Stimulated activated CD4-positive, alpha-beta T cell treated with anti-CD3 and anti-CD28 coated beads, Interleukin-4, amount 100 ng/mL, for 4 hours (primary cell): ENCODE measurements around the gene TF.
"Not testable (repeated sequence)": the region's sequence is repeated elsewhere in the genome, so short reads cannot be mapped to it uniquely, and the experiment has no call there.

Experiments
- DNase-seq, 2 experiments: peaks; one replicate each; pipeline ENCODE4 v3.0.0-alpha.2; 2020

TF gene

DNA sequence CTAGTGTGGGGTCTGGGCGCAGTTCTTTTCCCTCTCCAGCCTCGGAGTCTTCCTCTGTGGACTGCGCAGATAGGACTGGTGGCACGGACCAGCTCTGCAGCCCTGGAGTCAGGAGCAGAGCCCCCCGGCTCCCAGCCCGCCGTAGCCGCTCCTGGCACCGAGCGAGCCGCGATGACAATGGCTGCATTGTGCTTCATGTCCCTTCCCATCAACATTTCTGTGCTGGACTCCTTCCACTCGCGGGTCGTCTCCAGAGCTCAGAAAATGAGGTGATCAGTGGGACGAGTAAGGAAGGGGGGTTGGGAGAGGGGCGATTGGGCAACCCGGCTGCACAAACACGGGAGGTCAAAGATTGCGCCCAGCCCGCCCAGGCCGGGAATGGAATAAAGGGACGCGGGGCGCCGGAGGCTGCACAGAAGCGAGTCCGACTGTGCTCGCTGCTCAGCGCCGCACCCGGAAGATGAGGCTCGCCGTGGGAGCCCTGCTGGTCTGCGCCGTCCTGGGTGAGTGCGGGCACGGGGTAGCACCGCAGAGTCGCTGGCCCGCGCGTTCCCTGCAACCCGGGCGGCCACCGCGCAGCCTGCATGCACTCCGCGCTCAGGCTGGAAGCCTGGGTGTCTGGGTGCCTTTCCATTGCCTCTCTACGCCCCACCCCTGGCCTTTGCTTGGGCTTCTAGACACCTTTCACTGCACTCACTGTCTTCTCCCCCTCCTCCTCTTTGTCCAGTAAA is at the start of gene TF:
TSS of gene TF (plus strand) at position 413 of the 731 bp plus-strand sequence. CDS start at position 461, 48 bp downstream.
- DNase-seq: no peak

DNA sequence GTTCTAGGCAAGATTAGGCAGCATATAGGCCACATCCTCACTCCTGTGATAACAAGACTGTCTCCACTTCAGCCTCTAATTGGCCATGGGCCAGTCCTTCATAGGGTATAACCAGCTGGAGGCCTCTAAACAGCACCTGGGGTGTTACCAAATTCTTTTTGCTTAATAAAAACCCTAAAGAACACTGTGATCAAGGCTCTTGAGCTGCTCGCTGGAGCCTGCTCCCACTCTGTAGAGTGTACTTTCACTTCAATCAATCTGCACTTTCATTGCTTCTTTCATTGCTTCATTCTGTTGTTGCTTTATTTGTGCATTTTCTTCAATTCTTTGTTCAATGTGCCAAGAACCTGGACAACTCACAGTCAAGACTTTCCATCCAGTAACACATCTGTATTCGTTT is 48.2 kb upstream of the TF start:
- no peak for DNase-seq

DNA sequence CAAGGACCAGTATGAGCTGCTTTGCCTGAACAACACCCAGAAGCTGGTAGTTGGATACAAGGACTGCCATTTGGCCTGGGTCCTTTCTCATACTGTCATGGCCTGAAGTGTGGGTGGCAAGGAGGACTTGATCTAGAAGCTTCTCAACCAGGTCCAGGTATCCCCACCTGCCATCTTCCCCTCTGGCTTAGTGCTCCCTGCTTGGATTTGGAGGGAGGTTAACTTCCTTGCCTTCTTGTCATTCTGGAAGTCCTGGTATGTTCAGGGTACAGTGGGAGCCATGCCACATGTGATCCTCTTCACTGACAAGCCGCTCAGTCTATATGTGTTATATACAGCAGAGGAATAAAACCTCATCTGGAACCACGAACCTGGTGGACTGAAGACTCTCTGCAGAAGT is 46.7 kb upstream of the TF start:
- no peak for DNase-seq

DNA sequence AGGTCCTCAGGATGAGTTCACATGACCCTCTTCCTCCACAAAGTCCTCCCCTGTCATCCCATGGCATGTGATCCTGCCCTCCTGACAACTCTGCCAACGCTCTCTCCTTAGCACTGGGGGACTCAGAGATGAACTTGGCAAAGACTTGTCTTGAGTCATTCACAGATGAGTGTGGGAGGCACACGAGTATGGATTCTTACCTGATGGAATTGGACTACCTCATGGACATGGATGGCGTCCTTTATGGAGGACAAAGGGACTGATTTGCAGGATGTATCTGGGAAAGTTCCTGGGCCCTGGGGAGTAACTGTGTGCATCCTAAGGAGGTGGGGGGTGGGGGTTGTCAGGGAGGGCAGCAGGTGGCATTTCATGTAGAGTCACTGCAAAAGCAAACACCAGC is 46.3 kb upstream of the TF start:
- no peak for DNase-seq

DNA sequence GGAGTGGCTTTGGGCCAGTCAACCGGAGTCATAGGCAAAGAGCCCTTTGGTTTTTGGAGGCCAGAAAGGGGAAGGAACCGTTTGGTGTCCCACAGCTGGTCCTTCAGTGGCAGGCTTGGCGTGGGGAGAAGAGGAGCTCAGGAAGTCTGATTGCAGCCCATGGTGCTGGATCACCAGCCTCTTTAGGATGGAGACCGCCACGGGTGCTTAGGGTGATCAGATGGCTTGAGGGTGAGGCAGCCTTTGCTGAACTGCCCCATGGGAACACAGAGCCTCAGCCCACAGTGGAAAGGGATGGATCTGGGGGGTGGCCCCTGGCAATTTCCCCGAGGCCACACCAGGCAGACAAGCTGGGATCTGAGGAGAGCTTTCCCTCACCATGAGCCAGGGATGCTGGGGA is 45.8 kb upstream of the TF start:
- DNase-seq: no peak

DNA sequence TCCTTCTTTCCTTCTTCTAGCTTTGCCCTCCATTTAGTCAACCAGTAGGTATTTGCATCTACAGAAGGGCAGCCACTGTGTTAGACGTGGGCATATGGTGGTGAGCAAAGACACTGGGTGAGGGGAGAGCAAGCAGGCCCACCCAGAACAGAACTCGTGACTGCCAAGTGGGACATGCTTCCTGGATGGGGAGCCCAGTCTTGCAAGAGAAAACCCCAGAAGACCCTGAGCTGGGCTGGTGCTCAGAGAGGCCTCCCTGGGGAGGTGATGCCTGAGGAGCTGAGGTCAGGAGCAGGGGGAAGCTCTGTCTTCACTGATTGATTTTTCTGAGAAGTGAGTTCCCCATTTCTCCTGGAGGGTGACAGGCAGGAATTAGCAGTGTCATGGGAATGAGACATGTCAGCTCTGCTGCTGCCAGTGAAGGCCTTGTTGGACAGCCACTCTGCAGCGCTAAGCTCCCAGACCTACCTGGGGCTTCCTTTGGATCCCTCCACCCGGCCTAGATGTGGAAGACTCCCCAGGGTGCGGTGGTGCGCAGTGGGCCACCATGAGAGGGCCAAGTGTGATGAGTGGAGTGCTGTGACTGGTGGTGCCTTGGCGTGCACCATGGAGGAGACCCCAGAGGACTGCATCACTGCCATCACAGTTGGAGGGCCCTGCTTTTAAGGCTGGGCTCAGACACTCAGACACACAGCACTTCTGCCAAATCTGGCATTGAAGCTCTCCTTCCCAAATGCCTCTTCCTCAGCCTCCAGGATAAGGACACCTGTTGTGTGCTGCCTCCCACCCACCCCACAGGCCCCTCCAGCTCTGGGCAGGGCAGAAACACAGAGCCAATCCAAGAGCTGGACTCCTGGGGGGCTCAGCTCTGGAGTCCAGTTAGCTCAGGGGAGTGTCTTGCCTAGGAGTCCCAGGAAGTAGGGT is 44.5 kb upstream of the TF start:
- DNase-seq: no peak

DNA sequence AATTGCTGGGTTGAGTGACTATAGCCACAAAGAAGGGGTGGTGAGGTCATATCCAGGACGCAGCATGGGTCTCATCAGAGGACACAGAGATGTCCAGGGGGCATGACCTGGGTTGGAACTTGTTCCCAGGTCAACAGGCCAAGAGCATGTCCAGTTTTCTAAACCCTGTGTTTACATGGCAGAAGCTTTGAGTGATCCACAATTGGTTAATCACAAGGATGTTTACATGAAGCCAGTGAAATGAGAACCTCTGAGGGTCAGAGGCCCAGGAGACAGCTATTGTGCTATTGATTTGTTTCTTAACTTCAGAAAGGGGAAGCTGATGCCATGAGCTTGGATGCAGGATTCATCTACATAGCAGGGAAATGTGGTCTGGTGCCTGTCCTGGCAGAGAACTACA is 42.3 kb upstream of the TF start:
- no peak for DNase-seq

DNA sequence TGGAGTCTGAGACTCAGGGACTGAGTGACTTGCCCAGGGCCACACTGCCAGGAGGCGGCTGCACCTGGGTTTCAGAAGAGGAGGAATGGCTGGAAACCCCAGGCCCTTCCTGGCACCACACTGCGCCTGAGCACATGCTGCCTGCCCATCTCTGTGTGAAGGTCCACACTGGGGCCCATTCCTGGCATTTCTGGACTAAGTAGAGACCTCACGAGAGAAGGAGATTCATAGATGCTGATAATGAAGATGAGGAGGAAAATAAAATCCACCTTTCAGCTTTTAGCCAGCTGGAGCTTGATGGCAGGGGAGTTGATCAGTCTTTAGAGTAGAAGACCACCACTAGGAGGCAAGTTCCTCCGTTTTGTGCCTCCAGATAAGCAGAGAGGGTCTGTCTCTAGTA is 40.2 kb upstream of the TF start:
- DNase-seq: no peak

DNA sequence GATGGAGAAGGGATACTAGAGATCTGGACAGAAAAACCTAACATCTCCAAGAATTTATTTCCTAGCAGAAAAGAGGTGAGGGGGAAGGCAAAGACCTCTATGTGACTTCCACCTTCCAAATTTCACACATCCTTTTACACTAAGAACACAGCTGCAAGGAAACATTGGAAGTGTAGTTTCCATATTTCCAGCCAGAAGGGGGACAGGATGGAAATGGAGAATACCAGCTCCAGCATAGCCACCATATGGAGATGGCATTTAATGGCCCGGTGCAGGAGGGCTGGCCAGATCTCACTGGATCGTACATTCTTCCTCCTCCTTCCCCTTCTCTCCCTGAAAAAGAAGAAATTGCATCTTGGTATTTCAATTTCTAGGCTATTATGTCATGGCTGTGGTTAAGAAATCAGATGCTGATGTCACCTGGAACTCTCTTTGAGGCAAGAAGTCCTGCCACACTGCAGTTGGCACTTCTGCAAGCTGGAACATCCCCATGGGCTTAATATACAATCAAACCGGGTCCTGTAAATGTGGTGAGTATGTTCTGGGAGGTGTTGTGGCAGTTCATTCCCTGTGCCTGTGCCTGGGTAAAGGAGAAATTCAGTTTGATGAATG is 36.9 kb upstream of the TF start:
- no peak for DNase-seq

DNA sequence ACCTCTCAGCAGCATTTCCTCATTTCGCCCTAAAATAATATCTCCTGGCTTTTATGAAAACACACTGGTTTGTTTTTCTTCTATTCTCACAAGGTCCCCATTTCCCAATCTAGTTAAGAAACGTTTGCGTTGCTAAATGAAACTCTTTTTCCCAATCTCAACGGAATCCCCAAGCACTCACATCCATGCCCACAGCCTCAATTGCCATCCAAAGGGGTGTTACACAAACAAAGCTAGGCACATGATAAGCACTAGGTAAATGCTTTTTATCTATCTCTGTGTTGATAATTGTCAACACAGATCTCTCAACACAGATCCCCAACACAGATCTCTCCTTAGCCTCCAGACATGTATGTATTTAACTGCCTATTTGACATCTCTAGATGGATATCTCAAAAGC is 35.2 kb upstream of the TF start:
- no peak for DNase-seq

DNA sequence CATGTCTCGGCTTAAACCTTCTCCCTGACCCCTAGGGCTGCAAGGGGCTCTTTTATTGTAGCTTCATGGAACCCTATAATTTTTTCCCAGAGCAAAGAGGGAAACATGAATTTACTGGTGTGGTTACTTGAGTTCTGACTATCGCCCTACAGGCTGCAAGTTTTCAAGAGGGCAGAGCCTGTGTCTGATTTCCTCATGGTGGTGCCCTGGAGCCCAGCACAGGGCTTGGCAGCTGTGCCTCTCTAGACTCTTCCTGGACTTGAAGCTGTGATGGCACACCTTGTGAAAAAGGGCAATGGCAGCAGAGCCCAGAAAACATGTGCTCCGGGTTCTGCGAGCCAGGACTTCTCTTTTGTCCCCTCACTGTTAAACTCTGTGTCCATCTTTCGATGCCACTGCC is 34.2 kb upstream of the TF start:
- no peak for DNase-seq

DNA sequence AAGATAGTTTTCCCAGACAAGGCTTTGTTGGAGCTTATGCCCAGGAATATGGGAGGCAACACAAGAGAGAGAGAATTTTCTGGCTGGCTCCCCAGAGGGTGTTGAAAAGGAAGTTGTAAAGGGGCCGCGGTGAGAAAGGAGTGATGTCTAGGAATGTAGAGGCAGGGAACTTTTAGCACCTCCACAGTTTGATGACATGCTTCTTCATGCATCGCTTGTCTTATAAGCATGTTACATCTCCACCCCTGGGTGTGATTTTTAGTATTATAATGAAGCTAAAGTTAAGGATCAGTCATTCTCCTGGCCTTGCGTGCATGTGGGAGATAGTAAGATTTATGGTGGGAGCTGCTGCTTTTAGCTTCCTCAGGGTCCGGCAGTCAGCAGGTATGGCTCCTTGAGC is 32.8 kb upstream of the TF start:
- DNase-seq: no peak

DNA sequence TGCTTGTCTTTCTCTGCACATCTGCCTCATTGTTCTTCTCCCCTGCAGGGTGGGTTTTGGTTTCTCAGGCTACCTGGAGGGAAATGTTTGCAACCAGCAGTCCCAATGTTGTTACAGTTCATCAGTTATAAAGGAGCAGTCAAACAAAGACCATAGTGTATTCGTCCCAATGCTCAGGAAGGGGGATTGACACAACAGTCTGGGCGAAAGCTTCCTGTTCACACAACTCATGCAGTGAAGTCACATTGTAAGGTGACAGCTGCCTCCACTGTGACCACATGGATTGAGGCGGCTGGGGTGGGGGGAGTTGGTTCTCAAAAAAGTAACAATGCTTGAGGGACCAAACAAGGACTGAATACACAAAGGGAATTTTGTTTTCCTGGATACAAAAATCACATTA is 28.8 kb upstream of the TF start:
- no peak for DNase-seq

DNA sequence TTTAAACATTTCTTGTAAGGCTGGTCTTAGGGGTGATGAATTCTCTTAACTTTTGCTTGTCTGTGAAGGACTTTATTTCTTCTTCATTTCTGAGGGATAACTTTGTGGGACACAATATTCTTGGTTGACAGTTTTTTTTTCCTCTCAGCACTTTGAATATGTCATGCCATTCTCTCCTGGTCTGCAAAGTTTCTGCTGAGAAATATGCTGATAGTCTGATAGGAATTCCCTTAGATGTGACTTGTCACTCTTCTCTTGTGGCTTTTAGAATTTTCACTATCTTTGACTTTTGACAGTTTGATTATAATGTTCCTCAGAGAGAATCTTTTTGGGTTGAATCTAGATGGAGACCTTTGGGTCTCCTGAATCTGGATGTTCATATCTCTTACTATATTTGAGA is 23.3 kb upstream of the TF start:
- DNase-seq: no peak

DNA sequence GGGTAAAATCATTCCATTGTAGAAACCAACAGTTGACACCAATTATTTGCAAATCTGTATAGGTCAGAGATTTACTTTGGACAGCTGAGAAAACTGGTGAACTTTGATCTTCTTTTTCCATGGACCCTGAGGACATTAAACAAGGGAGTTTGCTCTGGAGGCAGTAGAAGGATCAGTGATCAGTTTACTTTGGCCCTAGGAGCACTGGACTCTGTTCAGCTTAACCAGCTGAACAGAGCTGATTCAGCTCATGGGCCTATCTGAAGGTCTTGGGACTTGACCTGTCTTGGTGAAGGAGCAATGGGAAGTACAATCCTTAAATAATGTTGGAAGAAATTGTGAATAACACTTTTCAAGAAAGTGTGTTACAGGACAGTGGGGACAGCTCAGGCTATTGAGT is 15.2 kb upstream of the TF start:
- no peak for DNase-seq

DNA sequence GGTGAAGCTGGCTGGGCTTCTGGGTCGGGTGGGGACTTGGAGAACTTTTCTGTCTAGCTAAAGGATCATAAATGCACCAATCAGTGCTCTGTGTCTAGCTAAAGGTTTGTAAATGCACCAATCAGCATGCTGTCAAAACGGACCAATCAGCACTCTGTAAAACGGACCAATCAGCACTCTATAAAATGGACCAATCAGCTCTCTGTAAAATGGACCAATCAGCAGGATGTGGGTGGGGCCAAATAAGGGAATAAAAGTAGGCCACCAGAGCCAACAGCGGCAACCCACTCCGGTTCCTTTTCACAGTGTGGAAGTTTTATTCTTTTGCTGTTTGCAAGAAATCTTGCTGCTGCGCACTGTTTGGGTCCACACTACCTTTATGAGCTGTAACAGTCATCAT is 14.0 kb upstream of the TF start:
- DNase-seq: not testable (repeated sequence)

DNA sequence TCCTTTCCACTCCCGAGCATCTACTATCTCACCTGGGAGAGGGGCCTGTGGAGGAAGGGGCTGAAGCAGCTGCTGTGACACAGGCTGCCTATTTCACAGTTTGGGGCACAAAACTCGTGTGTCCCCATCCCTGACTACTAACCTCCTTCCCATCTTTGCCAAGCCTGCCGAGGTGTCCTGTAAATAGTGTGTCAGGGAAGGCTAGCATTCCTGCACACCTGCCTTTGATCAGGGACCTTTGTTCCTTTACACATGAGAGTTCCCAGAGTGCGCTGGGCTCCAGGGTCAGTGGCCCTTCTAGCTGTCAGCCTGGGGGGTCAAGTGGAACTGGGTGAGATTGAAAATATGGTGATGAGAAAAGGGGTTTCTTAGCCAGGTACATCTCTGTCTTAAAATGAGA is 13.0 kb upstream of the TF start:
- no peak for DNase-seq

DNA sequence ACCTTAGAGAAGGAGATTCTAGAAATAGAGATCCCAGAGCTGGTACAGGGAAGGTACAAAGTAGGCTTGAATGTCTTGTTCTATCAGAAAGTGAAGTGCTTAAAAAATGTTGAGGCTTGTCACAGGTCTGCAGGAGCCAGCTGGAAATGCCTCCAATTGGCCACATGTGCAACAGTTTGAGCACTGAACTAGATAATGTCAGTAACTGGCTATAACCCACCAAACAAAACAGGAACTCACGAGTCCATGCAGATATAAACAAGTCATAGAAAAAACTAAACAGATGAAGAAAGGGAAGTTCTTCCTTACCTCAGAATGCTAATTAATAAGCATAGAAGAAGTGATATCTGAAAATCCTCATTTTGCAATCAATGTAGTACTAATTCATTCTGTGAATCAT is 11.9 kb upstream of the TF start:
- DNase-seq: no peak

DNA sequence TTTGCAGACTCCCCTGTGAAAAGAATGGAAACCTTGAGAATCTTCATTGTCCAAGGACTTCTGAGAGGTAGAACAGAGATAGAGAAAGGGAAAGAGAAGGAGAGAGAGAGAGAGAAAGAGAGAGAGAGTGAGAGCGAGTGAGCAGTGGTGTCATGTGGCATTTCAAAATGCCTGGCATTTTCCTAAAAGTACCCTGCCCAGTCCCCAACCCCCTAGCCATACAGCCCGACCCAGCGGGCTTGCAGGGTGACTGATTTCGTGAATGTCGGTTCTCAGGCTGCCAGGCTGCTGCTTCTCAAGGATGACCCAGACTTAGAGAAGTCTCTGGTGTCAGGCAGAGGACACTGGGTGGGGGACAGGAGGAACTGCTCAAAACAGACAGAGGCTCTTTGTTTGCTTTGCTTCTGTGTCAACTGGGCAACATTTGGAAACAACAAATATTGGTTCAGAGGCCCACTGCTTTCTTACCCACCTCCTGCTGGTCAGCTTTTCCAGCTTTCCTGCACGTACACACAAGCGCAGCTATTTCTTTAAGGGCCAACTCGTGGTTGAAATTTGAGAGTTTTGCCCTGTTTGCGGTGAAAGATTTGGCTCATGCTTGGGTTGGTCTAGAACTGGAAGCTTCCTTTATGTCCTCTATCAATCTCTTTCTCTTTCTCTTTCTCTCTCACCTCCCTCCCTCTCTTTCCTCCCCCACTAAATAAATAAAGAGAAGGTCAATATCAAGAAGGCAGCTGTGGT is 3.7 kb upstream of the TF start:
- no peak for DNase-seq

DNA sequence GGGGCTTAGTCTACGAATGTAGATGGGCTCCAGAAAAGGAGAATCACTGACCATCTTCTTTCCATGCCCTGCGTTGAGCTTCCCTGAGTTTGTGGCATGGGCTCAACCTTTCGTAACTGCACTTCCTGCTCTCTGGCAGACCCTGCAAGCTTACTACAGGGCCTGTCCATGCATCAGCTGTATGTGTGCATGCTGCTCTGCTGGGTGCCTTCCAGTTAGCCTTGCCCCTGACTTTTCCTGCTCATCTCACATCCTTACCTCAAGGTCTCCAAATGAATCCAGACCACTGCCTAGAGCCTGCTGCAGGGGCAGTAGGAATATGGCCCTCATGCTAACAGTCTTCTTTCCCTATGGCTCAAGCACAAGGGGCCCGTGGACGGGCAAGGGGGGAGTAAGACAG is 2.0 kb upstream of the TF start:
- DNase-seq: no peak

DNA sequence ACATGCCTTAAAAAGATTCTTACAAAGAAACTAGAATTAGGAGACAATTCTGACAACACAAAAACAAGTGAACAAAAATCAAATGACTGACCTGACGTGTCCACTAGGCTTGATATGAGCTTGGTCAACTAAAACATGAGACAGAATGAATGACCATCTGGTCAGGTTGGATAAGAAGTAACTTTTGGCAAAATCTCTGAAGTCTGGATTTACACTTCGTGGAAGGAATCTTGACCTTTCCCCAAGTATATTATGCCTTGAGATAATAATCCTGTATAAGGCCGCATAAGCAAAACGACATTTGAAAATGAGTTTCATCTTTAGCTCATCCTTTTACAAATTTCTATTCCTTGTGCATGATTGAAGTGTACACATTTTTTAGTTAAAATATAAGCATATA is 1.1 kb upstream of the TF start:
- no peak for DNase-seq

DNA sequence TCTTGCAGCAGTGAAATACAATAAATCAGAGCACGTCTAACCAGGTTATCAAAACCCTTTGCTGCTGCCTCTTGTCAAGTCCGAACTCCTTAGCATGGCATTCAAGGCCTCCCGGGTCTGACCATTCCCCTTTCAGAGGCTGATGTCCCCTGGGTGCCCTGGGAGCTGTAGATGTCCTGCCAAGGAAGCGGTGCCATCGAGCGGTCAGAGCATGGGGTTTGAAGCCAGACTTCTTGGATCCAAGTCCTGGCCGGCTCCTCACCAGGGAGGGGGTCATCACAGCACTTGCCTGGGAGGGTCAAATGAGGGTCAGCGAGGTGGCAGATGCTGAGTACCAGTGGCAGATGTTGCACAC is 496 bp downstream of the TF start:
- DNase-seq: no peak

DNA sequence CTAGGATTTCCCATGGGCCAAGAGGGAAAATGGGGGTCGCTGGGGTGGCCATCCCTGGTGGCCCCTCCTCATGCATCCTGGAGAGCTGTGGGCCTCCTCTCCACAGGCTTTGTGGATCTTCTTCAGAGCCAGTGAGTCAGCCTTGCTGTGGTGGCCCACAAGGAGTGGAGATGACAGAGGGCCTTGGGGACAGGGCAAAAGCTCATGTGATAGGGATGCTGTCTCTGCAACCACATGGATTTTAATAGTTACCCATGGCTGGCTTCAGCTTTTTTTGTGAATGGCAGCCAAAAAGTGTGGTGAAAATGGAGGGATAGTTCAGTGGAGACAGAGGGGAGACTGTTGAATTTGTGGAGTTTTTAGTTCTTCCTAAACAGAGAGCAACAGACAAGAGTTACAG is 1.2 kb downstream of the TF start:
- DNase-seq: no peak
